Astrocyte of the cerebellum (primary cell): ENCODE data around the gene PADI2.

ENCODE experiments used
- DNase-seq: peaks from one replicate; pipeline ENCODE4 v3.0.0-alpha.2; 2011; ENCODE audit warnings: low read depth
- H3K4me3 ChIP-seq: 2 replicates; pipeline ENCODE4 v1.5.1; 2011; ENCODE audit warnings: mild to moderate bottlenecking, low read depth, low read length, moderate library complexity
- in situ Hi-C: cut with HindIII; loops from 2 replicates; pipeline ENCODE4 v1.10.0; 2017; ENCODE audit warnings: low sequenced_read_pairs
- TF ChIP-seq, protein P1 (sequence below): IDR thresholded peaks from 2 replicates; pipeline ENCODE4 v1.5.1; 2012; ENCODE audit warnings: low read length, low read depth, moderate library complexity, mild to moderate bottlenecking; ENCODE audit errors: missing control alignments

Gene PADI2

DNA sequence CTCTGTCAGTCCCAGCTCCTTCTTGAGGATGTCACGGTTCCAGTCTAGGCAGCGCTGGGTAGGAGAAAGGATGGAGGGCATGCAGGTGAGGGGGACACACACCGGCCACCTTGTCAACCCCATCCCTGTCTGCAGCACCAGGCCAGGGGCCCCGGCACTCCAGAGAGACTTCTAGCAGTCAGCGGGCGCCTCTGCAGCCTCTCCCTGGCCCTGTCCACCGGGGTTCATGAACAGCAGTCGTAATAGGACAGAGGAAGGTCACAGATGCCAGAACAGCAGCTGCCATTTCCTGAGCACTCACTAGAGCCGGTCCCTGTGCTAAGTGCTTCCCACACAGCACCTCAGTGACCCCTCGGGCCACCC is 49.1 kb downstream of the PADI2 start:
- TF ChIP-seq, protein P1, sequence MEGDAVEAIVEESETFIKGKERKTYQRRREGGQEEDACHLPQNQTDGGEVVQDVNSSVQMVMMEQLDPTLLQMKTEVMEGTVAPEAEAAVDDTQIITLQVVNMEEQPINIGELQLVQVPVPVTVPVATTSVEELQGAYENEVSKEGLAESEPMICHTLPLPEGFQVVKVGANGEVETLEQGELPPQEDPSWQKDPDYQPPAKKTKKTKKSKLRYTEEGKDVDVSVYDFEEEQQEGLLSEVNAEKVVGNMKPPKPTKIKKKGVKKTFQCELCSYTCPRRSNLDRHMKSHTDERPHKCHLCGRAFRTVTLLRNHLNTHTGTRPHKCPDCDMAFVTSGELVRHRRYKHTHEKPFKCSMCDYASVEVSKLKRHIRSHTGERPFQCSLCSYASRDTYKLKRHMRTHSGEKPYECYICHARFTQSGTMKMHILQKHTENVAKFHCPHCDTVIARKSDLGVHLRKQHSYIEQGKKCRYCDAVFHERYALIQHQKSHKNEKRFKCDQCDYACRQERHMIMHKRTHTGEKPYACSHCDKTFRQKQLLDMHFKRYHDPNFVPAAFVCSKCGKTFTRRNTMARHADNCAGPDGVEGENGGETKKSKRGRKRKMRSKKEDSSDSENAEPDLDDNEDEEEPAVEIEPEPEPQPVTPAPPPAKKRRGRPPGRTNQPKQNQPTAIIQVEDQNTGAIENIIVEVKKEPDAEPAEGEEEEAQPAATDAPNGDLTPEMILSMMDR, result no peak
- no peak for DNase-seq

DNA sequence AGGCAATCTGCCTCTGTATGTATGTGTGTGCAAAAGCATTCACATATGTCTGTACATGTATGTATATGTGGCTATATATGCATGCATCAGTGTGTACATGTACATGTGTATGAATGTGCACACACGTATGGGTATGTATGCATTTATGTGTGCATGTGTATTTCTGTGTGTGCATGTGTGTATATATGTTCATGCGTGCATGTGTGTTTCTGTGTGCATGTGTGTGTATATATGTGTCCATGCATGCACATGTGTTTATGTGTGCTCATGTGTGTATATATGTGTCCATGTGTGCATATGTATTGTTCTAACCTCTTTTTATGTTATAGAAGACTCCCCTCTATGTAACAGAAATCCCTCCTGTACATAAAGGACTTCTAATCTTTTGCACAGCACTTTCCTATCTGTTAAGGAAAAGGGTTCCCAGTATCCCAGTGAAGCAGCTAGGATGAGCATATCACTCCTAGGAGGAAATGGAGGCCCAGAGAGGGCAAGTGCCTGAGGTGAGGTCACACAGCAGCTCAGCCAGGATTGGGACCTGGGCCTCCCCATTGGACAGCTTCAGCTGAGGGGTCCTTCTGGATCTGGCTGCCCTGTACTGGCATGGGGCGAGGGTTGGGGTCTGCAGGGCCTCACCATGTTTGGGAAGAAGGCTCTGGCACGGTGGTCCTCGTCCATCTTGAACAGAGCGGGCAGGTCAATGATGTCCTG is 49.6 kb downstream of the PADI2 start:
- in situ Hi-C loops, result loop anchor here (5.0 kb wide), 1 partner anchor 43 kb away; no protein-coding TSS in a partner anchor
- TF ChIP-seq, protein P1, result no peak
- no peak overlapping the region for H3K4me3 ChIP-seq
- DNase-seq, result no peak

More for the DNA sequence above, 49.1 kb downstream of the PADI2 start:
- in situ Hi-C loops, result loop anchor here (5.0 kb wide), 1 partner anchor 42 kb away; no protein-coding TSS in a partner anchor
- H3K4me3 ChIP-seq, result no peak overlapping the region

DNA sequence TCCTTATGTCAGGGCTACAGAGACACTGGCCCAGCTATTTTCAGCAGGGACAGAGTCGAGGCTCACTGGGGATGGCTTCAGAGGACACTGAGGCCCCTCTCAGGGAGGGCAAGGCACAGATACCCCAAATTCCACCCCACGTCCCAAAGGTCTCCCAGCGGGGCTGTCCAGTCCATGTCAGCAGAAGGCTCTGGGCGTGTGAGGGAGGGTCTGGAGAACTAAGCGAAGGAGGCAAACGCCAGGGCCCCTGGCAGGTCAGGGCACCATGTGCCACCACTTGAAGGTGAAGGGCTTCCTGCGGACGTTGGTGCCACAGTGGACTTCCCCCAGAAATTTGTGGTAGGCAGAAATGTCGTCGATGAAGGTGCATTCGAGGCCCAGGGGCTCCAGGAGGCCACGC is 50.5 kb downstream of the PADI2 start:
- in situ Hi-C loops, result no loop called here
- H3K4me3 ChIP-seq, result no peak overlapping the region
- no peak for DNase-seq
- TF ChIP-seq, protein P1, result no peak

DNA sequence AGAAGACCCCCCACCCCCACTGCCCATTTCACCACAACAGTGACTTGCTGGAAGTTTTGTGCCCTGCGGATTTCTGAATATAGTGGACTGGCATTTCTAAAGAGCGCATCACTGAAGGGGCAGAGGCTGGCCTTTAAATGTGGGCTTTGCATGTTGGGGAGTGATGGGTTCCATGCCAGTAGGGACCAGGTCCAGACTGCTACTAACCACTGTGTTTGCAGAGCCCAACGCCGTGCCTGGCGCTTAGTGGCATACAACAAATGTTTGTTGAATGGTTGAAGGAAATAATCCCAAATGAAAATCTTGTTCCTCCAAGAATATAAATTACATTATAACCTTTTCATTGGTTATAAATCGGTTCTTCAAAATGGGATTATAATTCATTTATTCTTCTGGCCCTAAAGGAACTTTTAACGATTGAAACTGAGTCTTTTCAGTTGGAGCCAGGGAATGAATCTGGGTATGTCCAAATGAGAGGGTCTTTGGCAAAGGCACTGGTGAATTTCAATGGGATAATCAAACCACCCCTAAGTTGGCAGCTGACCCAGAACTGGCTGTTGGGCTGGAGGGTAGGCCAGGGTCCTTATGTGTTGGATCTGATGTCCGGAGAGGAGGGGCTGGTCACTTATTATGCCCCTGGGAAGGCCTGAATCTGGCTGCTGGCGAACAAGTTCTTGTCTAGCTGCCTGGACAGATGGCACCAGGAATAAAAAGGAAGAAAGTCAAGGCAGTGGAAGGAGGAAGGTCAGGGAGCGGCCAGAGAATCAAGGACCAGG is 51.6 kb downstream of the PADI2 start:
- TF ChIP-seq, protein P1, result no peak
- H3K4me3 ChIP-seq, result no peak overlapping the region
- no peak for DNase-seq
- in situ Hi-C loops, result no loop called here

DNA sequence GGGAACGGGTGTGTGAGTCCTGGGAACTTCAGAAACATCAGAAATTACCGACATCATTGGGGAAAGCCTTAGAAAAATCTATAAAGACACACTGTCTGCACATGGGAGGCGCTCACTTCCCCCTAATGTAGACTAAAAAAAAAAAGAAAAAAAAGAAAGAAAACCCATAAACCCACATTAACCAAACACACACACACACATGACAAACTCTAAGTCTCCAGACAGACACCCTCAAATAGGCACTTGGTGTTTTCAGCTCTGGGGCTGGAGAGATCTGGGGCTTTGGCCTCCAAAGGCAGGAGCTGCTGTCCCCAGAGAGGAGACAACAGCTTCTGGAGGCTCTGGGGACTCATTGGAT is 52.2 kb downstream of the PADI2 start:
- no peak overlapping the region for H3K4me3 ChIP-seq
- in situ Hi-C loops, result no loop called here
- TF ChIP-seq, protein P1, result no peak
- DNase-seq, result no peak

DNA sequence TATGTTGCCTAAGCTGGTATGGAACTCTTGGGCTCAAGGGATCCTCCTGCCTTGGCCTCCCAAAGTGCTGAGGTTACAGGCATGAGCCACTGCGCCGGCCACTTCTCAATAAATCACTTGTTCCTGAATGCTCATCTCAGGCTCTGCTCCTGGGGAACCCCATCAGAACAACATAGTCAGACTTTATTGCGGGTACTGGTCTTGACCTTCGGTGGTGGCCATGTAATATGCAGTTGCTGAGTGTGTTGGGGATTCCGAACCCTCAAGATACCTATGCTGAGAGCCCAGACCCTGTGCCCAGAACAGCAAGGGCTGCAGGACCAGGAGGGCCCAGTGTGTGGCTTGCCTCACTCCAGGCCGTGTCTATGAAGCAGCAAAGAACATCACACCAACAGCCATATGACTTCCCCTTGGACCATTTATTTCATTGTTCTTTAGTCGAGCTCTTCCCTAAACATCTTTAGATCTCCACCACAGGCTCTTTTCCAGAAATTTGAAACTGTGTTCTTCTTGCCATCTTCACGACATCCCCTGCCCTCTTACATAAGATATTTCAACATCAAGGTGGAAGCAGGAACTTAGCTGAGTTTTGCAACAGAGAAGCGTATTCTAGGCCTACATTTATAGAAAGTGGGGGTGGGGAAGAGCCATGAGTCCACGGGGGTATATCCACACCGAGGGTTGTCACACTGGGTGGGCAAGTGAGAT is 52.7 kb downstream of the PADI2 start:
- in situ Hi-C loops, result no loop called here
- DNase-seq, result no peak
- TF ChIP-seq, protein P1, result no peak
- no peak overlapping the region for H3K4me3 ChIP-seq
